Nephron progenitor cell (in vitro differentiated cells): ENCODE results near the gene TMEM62.

ENCODE experiments used
- DNase-seq: peaks from one replicate; pipeline ENCODE4 v3.0.0; 2021
- H3K27ac Mint-ChIP-seq: 2 replicates; pipeline ENCODE4 v1.8.0; 2021; ENCODE audit warnings: mild to moderate bottlenecking, moderate library complexity, mixed read lengths
- H3K27me3 Mint-ChIP-seq: 2 replicates; pipeline ENCODE4 v1.8.0; 2021; ENCODE audit warnings: mild to moderate bottlenecking, low read depth, mixed read lengths; ENCODE audit not compliant: poor library complexity
- H3K36me3 Mint-ChIP-seq: 2 replicates; pipeline ENCODE4 v1.8.0; 2021; ENCODE audit warnings: low read depth, mixed read lengths
- H3K4me1 Mint-ChIP-seq: 2 replicates; pipeline ENCODE4 v1.8.0; 2021; ENCODE audit warnings: mixed read lengths
- H3K4me3 Mint-ChIP-seq: 2 replicates; pipeline ENCODE4 v1.8.0; 2021; ENCODE audit warnings: mild to moderate bottlenecking, moderate library complexity, mixed read lengths
- H3K9me3 Mint-ChIP-seq: 2 replicates; pipeline ENCODE4 v1.8.0; 2021; ENCODE audit warnings: mild to moderate bottlenecking, moderate library complexity, mixed read lengths
- CTCF ChIP-seq: fragments of 200-600 bp; sonication (generic); IDR thresholded peaks from 2 replicates; pipeline ENCODE4 v1.5.0; 2021; ENCODE audit warnings: antibody characterized with exemption

TMEM62 gene

GRCh38 chr15:43133430-43134156 is at the start of gene TMEM62:
Gene TMEM62 (plus strand): TSS chr15:43133586. CDS start chr15:43133803, 217 bp downstream.
- H3K9me3 Mint-ChIP-seq: peaks cover 16% of the 10 kb centered on the region

GRCh38 chr15:43085921-43086320 is 47.5 kb upstream of the TMEM62 start:
- Mint-ChIP-seq H3K4me3 (no peak overlapping the region), H3K27ac (no peak overlapping the region), H3K9me3 (no peaks in the 10 kb centered on the region), H3K27me3 (no peaks in the 10 kb centered on the region), H3K4me1 (no peaks in the 10 kb centered on the region), H3K36me3 (peaks cover 74% of the 10 kb centered on the region)
- TF ChIP-seq CTCF: no peak
- no peak for DNase-seq

More at GRCh38 chr15:43133430-43134156, at the start of gene TMEM62:
- H3K27ac Mint-ChIP-seq: no peak within 1 kb of the TSS
- peaks cover 60% of the 10 kb centered on the region for H3K27me3 Mint-ChIP-seq
- TF ChIP-seq CTCF: no peak
- peak within 1 kb of the TSS; percentile 87 for H3K4me3 Mint-ChIP-seq
- peaks cover 10% of the 10 kb centered on the region for H3K4me1 Mint-ChIP-seq
- DNase-seq: peak; percentile 76
- peaks cover 5% of the 10 kb centered on the region for H3K36me3 Mint-ChIP-seq

- no peak for DNase-seq
- Mint-ChIP-seq H3K4me1 (no peaks in the 10 kb centered on the region), H3K4me3 (no peak overlapping the region), H3K27me3 (no peaks in the 10 kb centered on the region), H3K9me3 (no peaks in the 10 kb centered on the region), H3K36me3 (peaks cover 67% of the 10 kb centered on the region), H3K27ac (peak overlapping the region; percentile 37)
- no peak for TF ChIP-seq CTCF
Observed at GRCh38 chr15:43086551-43086950, 46.8 kb upstream of the TMEM62 start.

- H3K36me3 Mint-ChIP-seq: peaks cover 74% of the 10 kb centered on the region
- H3K9me3 Mint-ChIP-seq: no peaks in the 10 kb centered on the region
- no peak for TF ChIP-seq CTCF
- peaks cover 5% of the 10 kb centered on the region for H3K4me1 Mint-ChIP-seq
- H3K27ac Mint-ChIP-seq: no peak overlapping the region
- H3K4me3 Mint-ChIP-seq: no peak overlapping the region
- no peaks in the 10 kb centered on the region for H3K27me3 Mint-ChIP-seq
- no peak for DNase-seq
Observed at GRCh38 chr15:43091859-43092258, 41.5 kb upstream of the TMEM62 start.

DNA sequence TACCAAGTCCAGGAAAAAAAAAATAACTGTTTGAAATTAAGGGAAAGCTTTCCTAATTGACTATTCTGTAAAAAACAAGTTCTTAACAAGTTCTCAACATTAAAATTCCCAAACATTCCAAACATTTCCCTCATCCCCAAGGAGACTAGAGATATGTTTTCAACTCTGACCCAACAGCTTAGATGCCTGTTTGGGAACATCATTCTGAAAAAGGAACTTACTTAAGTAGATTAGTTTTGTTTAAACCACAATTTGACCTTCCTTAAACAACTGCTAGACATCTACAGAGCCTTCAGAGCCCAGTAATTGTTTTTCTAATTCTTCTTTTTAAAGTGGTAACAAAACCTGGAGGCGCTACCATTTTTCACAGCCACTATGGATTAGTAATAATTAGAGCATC is 40.4 kb upstream of the TMEM62 start:
- DNase-seq: no peak
- no peak for TF ChIP-seq CTCF
- peaks cover 5% of the 10 kb centered on the region for H3K4me1 Mint-ChIP-seq
- no peaks in the 10 kb centered on the region for H3K9me3 Mint-ChIP-seq
- no peaks in the 10 kb centered on the region for H3K27me3 Mint-ChIP-seq
- no peak overlapping the region for H3K27ac Mint-ChIP-seq
- H3K36me3 Mint-ChIP-seq: peaks cover 77% of the 10 kb centered on the region
- H3K4me3 Mint-ChIP-seq: no peak overlapping the region
